Measurements from ENCODE around the gene AGO4.

DNA sequence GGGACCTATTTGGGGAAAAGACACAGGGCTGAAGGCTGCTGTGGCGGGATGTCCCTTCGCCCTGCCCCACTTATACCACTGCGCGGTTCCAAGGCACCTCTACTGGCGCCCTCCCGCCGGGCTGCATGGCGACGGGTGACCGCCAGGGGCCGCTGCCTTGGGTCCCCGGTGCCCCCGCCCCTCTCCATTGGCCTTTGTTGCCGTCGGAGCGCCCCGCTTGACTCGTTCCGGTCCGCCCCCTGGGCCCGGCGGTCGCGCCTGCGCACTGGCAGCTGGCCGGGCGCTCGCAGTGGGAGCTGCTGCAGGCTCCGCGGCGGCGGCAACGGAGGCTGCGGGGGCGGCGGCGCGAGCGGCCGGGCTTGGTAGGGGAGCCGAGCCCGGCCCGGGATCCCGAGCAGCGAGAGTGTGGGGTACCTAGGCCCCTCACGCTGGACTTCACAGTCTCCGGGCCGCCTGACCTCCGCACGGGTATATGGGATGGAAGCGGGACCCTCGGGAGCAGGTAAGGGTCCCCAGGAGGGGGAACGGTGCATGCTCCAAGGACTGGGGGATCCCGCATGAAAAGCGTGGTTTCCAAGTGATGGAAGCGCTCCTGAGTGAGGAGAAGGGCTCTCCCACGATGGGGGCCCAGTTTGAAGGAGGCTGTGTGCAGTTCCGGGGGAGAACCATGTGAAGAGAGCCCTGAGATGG is 75.3 kb downstream of the AGO4 start, which contains the start of gene AGO1:
- TF ChIP-seq, protein P1, sequence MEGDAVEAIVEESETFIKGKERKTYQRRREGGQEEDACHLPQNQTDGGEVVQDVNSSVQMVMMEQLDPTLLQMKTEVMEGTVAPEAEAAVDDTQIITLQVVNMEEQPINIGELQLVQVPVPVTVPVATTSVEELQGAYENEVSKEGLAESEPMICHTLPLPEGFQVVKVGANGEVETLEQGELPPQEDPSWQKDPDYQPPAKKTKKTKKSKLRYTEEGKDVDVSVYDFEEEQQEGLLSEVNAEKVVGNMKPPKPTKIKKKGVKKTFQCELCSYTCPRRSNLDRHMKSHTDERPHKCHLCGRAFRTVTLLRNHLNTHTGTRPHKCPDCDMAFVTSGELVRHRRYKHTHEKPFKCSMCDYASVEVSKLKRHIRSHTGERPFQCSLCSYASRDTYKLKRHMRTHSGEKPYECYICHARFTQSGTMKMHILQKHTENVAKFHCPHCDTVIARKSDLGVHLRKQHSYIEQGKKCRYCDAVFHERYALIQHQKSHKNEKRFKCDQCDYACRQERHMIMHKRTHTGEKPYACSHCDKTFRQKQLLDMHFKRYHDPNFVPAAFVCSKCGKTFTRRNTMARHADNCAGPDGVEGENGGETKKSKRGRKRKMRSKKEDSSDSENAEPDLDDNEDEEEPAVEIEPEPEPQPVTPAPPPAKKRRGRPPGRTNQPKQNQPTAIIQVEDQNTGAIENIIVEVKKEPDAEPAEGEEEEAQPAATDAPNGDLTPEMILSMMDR (IDR thresholded peaks at IDR 0.05) = peak; percentile 94 to 98 (median 98)
- TF ChIP-seq POLR2A (IDR thresholded peaks at IDR 0.05) = no peak
